Fibroblast of mammary gland (primary cell): ENCODE measurements around the gene GNAI1.
A peak's percentile ranks its signal among the peaks of the same experiment; 100 is the strongest.

Experiments
- DNase-seq: peaks from one replicate; pipeline ENCODE4 v3.0.0-alpha.2; 2010; ENCODE audit warnings: low read depth
- H3K4me3 ChIP-seq: 2 replicates; pipeline ENCODE4 v1.5.1; 2011; ENCODE audit warnings: low read depth, mild to moderate bottlenecking, low read length, moderate library complexity; ENCODE audit not compliant: control insufficient read depth
- TF ChIP-seq, protein P1 (sequence below): conservative IDR thresholded peaks from 2 replicates; pipeline ENCODE4 v1.5.1; 2011; ENCODE audit warnings: low read depth, low read length, inconsistent platforms; ENCODE audit not compliant: control insufficient read depth, insufficient read depth

The GNAI1 gene

DNA sequence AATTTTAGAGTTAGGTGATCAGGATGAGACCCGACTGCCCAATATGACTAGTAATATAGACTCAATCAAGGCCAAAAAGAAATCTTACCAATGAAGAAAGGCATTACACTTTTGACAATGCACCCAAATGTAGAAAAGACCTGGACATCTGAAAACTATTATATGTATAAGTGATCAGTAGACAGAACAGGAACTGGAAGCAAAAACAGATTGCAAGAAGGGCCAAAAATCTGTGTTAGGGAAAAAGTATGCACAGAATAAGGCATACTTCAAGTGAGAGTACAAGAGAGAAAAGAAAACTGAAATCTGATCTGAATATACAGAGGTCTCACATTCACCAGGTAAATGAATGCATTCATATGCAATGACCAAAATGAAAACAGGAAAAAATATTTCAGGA is 107.0 kb downstream of the GNAI1 start:
- no peak overlapping the region for H3K4me3 ChIP-seq
- DNase-seq: no peak
- TF ChIP-seq, protein P1, sequence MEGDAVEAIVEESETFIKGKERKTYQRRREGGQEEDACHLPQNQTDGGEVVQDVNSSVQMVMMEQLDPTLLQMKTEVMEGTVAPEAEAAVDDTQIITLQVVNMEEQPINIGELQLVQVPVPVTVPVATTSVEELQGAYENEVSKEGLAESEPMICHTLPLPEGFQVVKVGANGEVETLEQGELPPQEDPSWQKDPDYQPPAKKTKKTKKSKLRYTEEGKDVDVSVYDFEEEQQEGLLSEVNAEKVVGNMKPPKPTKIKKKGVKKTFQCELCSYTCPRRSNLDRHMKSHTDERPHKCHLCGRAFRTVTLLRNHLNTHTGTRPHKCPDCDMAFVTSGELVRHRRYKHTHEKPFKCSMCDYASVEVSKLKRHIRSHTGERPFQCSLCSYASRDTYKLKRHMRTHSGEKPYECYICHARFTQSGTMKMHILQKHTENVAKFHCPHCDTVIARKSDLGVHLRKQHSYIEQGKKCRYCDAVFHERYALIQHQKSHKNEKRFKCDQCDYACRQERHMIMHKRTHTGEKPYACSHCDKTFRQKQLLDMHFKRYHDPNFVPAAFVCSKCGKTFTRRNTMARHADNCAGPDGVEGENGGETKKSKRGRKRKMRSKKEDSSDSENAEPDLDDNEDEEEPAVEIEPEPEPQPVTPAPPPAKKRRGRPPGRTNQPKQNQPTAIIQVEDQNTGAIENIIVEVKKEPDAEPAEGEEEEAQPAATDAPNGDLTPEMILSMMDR: no peak

DNA sequence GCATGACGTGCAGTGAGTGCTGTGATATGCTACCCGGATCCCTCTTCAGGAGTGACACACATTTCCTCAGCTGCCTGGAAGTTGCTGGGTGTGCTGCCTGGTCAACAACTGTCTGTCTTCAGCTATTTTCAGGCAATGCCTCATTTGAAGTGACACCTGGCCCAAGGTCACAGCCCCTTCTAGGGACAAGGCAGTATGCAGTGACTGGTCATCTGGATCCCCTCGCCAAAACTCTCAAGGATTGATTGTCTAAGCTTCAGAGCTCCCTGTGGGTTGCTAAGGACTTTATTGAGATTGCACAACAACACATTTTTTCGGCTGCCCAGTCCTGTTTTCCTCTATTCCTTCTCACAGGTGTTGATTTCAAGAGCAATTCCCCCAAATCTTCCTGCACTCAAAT is 108.8 kb downstream of the GNAI1 start:
- no peak overlapping the region for H3K4me3 ChIP-seq
- DNase-seq: no peak
- TF ChIP-seq, protein P1: no peak

DNA sequence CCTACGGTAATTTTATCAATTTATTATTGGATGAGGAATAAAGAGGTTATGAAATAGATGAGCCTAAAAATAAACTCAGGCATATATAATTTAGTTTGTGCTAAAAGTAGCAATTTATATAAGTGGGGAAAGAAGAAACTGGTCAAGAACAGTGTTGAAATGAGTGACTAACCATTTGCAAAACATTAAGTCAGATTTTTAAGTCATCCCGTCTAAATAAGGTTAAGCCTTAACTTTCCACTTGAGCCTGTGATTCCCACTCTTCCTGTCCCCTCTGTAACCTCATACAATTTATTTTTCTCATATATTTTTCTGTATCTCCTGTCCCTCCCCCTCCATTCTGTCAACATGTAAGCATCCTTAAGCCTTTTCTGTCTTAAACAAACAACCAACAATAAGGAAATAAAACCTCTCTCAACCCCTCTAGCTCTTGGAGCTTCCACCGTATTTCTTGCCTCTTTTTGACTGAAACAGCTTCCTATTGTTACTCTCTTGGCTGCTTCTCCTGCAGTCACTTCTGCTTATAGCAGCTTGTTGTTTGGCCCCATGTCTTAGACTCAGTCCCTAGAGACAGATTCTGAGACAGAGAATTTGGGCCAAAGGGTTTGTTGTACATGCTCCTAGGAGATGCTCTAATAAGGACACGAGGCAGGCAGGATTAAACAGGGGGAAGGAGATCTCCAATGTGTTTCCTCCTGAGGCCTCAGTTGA is 109.7 kb downstream of the GNAI1 start:
- TF ChIP-seq, protein P1: no peak
- no peak overlapping the region for H3K4me3 ChIP-seq
- peak; percentile 55 for DNase-seq

DNA sequence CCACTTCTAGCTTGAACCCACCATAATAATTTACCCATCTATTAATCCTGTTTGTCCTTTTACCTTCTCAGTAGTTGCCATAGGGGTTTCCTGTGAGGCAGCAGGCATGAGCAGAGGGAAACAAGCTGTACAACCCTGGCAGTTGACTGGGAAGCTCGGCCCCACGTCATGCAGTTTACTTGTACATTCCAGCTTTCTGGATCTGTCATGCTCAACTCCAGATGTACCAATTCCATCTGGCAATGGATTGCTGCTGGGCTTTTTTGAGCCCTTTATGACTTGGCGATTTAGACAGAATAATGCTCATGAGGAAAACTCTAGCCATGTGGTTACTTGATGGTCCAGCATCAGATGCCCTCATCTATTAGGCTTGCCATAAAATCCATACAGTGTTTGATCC is 112.5 kb downstream of the GNAI1 start:
- peak; percentile 46 for DNase-seq
- TF ChIP-seq, protein P1: no peak
- H3K4me3 ChIP-seq: no peak overlapping the region

DNA sequence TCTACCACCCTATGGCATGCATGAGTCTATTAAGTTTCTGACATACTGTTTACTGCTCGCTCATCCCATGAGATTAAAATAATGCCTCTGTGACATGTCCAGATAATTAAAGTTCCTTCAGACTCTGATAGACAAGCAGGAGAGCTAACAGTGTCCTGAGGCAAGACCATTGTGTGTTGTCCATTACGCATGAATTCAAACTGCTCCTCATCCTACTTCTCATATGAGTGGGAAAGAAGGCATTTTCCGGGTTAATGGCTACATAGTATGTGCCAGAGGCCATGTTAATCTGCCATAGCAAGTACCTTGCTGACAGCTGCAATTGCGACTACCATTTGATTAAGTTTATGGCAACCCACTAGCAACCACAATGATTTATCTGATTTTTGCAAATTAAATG is 113.3 kb downstream of the GNAI1 start:
- H3K4me3 ChIP-seq: no peak overlapping the region
- no peak for DNase-seq
- TF ChIP-seq, protein P1: no peak

DNA sequence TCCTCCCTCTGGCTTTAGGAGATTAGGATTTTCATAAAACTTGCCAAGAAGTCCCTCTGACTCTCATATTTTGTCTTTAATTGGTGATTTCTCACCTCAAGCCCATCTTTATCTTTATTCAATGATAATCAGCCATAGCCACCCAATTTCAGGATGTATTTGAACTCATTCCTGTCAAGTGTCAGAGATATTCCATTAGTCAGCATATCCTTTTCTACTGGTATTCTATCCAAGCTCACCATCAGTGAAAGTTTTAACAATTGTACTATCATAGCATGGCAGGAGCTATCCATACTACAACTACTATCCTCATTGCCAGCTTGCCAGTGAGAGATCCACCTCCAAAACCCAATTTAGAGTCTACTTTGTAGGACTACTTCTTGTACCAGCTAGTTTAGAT is 114.6 kb downstream of the GNAI1 start:
- H3K4me3 ChIP-seq: no peak overlapping the region
- TF ChIP-seq, protein P1: no peak
- DNase-seq: no peak
